GM19351 (cell line): ENCODE measurements around the gene VWA3B.
"Not testable (repeated sequence)": the region's sequence is repeated elsewhere in the genome, so short reads cannot be mapped to it uniquely, and the experiment has no call there.

Experiments used
- ATAC-seq: cut with Tn5 transposase; IDR thresholded peaks from one replicate; pipeline ENCODE4 v1.9.1; 2021; ENCODE audit warnings: mild to moderate bottlenecking, moderate library complexity; ENCODE audit not compliant: unreplicated experiment

The VWA3B gene

GRCh38 chr2:98320171-98320570 is 233.2 kb downstream of the VWA3B start:
- not testable (repeated sequence) for ATAC-seq

DNA sequence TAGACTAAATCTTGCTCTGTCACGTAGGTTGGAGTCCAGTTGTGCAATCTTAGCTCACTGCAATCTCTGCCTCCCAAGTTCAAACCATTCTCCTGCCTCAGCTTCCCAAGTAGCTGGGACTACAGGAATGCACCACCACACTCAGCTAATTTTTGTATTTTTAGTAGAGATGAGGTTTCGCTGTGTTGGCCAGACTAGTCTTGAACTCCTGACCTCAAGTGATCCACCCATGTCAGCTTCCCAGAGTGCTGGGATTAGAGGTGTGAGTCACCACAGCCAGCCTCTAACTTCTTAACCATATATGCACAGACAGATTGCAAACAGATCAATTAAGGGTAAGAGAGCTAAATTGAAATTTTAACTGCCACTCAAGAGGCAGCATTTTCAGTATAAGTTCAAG is 237.2 kb downstream of the VWA3B start:
- ATAC-seq: no peak

DNA sequence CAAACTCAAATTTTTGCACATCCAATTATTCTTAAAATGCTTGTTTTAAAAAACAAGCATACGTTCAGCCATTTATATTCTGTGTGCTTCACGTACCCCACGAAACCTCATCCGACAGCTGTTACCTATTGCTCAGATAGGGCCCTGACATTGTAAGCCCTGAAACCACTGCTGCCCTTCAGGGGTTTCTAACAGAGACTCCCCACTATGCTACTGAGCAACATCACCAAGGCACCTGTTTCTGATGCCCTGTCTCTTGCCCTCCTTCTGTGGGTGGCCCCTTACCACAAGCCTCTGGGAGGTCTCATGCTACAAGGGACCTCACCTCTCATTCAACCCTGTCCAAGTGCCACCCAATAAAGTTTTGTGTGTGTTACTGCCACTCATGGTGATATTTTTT is 240.8 kb downstream of the VWA3B start:
- no peak for ATAC-seq

DNA sequence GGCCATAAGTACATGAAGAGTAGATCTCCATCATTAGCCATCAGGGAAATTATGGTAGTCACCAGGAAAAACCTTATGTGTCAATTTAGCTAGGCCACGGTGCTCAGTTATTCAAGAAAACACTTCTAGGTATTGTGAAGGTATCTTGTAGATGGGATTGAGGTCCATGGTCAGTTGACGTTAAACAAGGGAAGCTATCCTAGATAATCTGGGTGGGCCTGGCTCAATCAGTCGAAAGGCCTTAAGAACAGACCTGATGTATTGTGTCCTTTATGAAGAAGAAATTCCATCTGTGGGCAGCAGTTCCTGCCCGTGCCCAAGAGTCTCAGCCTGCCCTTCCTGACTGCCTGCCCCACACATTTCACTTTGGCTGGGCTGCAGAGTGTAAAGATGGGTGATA is 242.6 kb downstream of the VWA3B start:
- no peak for ATAC-seq

GRCh38 chr2:98332989-98333388 is 246.0 kb downstream of the VWA3B start:
- ATAC-seq: no peak

- no peak for ATAC-seq
These were observed 247.0 kb downstream of the VWA3B start for GRCh38 chr2:98333922-98334321.

DNA sequence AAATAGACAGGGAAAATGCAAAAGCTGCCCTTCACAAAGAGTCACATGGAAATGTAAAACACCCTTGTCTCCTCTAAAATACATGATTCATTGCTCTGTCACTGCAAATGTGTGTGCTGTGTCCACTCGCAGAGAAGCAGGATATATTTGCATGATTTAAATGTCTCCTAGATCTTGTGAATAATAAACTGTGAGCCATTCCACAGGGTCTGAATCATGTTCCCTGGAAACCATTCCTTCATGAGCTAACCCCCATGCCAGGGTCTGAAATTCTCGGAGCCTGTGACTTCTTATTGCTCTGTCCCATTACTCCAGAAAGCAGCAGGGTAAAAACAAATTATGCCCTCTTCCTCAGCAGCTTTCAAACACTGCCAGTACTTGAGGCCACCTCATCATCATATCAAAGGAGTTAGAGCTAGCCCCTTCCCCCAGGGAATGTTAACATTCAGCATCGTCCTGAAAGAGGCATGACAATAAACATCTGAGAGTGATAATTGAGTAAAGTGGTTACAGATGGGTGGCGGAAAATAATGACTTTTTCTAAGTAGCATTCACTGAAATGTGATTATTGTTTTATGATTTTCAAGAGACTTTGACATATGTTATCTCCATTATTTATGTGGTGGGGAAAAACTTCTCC is 247.6 kb downstream of the VWA3B start:
- no peak for ATAC-seq

- ATAC-seq: no peak
These were observed 248.3 kb downstream of the VWA3B start for GRCh38 chr2:98335271-98335670.

GRCh38 chr2:98341241-98341640 is 254.3 kb downstream of the VWA3B start:
- ATAC-seq: no peak

DNA sequence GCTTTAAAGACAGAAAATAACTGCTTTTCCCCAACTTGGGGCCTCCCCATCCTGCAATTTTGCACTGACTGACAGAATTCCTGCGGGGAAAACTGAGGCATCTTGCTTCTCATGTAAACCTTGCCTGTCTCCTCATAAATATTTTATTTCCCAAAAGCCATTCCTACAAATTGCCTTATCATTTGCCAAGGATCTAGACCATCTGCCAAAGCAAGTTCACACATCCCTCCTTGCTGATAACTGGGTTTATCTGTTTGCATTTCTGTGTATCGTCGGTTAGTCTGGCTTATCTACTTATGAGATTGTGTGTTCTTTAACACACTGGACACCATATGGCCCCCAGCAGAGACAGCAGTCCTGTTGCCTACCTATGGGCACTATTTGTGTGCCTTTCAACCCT is 256.3 kb downstream of the VWA3B start:
- no peak for ATAC-seq

GRCh38 chr2:98346311-98347236 is 259.6 kb downstream of the VWA3B start, which contains the start of gene CNGA3:
CNGA3 (plus strand) TSS chr2:98346456; CDS start chr2:98369976, 23,520 bp downstream.
- no peak for ATAC-seq

DNA sequence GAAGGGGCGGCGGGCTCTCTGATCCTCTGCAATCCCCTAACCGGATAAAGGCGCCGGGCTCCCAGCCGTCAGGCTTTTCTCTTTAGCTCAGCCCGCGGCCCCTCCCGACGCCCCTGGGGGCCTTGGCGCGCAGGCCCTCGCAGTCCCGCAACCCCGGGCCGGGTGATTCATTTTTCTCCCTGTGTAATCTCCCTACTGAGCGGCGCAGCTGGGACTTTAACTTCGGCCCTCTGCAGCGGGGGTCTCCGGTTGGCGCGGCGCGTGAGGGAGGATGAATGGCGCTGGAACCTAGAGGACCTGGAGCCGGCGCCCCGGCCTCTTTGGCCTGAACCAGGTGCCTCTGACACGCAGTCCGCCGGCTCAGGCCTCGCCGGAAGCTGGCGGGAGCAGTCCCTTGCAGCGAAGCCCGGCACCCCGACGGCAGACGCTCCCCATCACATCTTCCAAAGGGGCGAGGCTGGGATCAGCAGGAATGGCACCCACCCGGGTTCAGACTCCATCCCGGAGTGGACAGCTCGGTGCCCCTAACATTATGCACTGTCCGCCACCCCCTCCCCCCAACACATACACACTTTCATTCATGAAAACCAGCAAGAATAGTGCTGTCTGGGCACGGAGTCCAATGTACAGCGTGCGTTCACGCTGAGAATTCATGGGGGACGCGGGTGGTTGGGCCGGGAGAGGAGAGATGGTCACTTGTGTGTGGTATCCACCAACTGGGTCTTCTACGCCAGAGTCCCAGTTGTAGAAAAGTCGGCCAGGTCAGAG is 260.5 kb downstream of the VWA3B start:
- ATAC-seq: no peak

DNA sequence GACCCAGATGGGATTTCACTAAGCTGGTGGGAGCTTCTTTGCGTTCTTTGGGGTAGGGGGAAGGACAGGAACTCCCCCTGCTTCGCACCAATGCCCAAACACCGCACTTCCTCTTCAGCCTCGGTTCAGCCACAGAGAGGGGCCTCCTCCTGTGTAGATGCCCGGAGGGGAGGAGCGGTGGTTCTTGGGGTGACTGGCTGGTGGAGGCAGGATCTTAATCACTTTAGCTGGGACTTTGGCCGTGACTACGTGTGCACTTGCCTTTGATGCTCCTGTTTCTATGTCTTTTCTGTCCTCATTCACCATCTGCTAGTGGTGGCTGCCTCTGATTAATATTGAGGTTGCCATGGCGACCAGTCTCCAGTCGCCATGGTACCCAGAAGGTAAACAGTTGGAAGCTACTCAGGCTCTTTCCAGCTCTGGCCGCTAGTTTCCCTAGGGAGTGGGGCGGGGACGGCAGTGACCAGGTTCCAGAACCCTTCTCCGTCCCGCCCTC is 261.1 kb downstream of the VWA3B start:
- ATAC-seq: no peak

DNA sequence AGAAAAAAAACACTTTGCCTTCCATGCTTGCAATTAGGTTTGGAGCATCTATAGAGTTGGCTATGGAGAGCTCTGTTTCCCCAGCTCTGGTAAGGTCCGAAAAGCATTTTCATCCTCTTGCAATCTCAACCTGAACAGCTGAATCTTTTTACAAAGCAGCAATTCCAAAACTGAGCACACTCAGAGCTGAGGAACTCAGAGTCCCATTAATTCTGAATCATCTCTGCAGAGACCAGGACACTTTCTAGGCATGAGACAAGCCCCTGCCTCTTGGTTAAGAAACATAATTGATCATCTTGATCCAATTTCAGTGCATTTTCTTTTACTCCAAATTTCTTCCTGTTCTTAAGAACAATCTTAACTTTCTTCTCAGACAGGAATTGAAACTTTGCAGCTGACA is 263.4 kb downstream of the VWA3B start:
- ATAC-seq: no peak

DNA sequence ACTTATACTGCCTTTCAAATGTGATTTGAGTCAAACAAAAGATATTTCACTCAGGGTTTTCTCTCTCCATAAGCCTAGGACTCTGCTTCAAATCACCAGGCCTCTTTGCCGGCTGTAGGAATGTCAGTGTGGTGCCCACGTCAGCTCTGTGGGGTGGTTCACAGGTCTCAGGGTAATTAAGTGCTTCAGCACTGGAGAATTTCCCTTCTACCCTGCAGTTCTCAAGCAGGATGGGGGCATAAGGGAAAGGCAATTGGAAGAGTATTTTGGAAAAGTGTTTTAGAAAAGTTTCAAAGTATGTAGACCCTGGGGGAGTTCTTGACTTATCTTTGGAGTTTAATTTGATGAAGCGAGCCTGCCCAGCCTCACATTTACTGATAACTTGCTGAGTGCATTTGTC is 268.9 kb downstream of the VWA3B start:
- ATAC-seq: no peak

DNA sequence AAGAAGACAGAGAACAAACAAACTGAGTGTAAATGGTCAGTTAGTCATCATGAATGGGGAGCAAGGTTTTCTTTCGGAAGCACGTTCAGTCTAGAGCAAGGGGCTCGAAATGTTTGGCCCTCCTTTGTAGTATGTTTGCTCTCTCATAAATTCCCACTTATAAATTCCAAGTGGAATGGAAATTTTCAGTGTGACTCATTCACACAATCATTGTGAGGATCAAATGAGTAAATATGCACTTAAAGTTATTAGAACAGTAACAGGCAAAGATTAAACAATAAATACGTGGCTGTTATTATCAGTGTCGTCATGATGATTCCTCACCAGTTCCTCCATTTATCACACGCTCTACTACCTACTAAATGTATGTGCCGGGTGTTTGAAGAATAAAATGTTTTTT is 269.8 kb downstream of the VWA3B start:
- no peak for ATAC-seq

DNA sequence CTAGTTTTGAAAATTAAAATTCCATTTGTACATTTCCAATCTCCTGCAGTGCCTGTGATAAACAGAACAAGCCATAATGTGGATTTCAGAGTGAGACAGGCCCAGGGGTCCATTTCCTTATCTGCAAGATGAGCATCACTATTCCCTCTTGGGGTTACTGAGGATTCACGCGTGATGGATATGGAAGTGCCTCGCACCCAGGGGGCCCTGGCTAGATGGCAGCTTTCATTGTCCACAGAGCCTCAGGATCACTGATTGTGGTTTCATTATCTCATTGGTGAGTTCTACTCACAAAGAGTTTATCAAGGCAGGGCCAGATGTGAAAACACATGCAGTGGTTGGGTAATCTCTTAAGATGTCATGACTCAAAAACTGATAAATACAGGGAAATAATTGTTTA is 270.9 kb downstream of the VWA3B start:
- ATAC-seq: no peak

DNA sequence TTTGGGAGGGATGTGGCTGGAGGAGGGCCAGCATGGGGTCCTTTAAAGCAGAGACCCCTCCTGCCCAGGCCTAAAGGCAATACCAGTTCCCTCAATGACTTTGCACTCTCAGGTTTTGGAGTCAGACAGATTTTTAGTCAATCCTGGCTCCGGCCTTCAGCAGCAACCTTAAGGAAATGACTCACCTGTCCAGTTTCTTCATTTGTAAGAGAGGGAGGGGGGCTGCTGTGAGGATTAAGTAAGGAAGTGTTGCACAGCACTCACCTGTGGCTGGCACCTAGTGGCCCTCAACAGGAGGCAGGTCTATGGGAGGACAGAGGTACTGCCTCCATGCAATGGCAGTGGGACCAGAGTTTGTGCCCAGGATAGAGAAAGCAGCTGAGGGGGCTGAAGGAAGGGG is 273.0 kb downstream of the VWA3B start:
- no peak for ATAC-seq
